SJSA1 (cell line): ENCODE results near the gene ANKLE1. TPM values are rescaled to one million over a fixed set of nuclear protein-coding genes. Genes with fewer than 3 reads are reported as not detected.

Source experiments
- DNase-seq, 2 experiments: peaks; one replicate each; pipeline ENCODE4 v3.0.0-alpha.2; 2015 to 2020; ENCODE audit warnings: low spot score in 2 of 2, low read depth in 1 of 2
- H3K27ac ChIP-seq: fragments of 250-450 bp; sonication (Bioruptor Pico); 2 replicates; pipeline ENCODE4 v1.5.1; 2020; ENCODE audit warnings: mild to moderate bottlenecking, moderate library complexity
- H3K27me3 ChIP-seq: fragments of 250-450 bp; sonication (Bioruptor Pico); replicated peaks from 2 replicates; pipeline ENCODE4 v1.5.1; 2020; ENCODE audit warnings: mild to moderate bottlenecking, moderate library complexity
- H3K36me3 ChIP-seq: fragments of 250-450 bp; sonication (Bioruptor Pico); 2 replicates; pipeline ENCODE4 v1.5.1; 2020; ENCODE audit warnings: mild to moderate bottlenecking
- H3K4me1 ChIP-seq: fragments of 250-450 bp; sonication (Bioruptor Pico); replicated peaks from 2 replicates; pipeline ENCODE4 v1.6.1; 2021; ENCODE audit warnings: mild to moderate bottlenecking
- H3K4me3 ChIP-seq: fragments of 250-450 bp; sonication (Bioruptor Pico); 2 replicates; pipeline ENCODE4 v1.5.1; 2020; ENCODE audit warnings: mild to moderate bottlenecking
- H3K9me3 ChIP-seq: fragments of 250-450 bp; sonication (Bioruptor Pico); replicated peaks from 2 replicates; pipeline ENCODE4 v1.5.1; 2020; ENCODE audit warnings: mild to moderate bottlenecking
- total RNA-seq: library from RNA; depleted of rRNA; stranded (reverse); fragments of >200 nt; shearing (Covaris generic); gene quantifications from 2 replicates; pipeline ENCODE4 v1.2.3, GENCODE V29; 2014

The ANKLE1 gene
- total RNA-seq, 1 experiment from 2014 or later: 0.16 TPM

DNA sequence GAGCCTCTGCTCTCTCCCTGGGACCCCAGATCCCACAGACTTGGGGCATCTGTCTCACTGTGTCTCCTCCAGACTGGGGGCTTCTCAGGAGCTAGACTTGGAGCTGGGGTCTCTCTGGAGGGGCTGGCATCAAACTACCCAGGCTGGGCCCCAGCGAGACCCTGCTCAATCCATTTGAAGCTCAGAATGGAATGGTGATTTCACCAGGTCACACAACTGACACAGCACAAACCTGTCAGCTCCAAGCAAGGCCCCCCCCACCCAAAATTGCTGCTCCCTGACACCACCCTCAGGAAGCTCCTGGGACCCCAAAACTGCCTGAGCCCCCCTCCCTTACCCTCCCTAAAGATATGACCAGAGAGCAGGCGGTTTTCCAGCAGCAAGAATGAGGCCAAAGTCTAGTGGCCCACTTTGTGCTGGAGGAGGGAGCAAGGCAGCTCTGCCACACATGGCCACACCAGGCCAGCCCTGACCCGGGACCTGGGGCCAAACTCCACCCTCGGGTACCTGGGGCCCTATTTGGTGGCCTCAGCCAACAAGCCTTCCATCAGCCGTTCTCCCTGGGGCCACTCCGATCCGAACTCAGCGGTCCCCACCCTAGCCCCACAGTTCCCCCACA, 38.4 kb upstream of the ANKLE1 start:
- Histone ChIP-seq H3K36me3 (peaks cover 12% of the 10 kb centered on the region), H3K27me3 (no peaks in the 10 kb centered on the region), H3K4me1 (peaks cover 30% of the 10 kb centered on the region), H3K4me3 (peak overlapping the region; percentile 89), H3K27ac (no peak overlapping the region), H3K9me3 (no peaks in the 10 kb centered on the region; the same call in 1 of the 2 replicates)
- DNase-seq: no peak

DNA sequence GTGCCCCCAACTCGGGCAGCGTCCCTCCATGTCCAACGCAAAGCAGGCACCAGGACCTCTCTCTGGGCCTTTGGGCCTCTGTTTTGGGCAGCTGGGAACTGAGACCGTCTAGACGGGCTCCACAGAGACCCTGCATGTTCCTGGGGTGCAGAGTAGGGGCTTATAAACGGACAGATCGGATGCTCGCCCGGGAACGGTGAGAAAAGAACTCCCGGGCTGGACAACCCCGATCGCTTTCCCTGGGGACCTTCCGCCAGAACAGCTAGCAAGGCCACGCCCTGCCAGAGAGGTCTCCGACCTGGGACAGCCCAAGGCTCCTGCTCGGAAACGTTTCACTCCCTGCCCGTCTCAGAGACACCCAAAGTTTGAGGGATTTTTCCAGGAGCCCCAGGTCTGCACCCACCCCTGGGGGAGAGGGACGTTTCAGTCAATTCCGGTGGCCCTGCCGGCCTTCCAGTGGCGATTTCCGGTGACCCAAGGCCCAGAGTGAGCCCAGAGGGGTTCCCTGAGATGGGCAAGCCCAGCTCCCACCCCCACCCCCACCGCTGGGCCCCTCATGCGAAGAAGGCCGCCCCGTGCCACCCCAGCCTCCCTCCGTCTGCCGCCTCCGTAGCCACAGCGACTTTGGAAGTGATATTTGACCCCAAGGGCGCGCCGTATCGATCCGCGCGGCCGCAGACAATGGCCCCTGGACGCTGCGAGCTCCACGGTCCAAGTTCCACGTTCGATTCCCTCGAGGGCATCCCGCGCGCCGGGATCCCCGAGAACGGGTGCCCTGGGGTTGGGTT, 37.7 kb upstream of the ANKLE1 start:
- H3K27ac ChIP-seq: no peak overlapping the region
- H3K9me3 ChIP-seq: no peaks in the 10 kb centered on the region; the same call in 1 of the 2 replicates
- no peaks in the 10 kb centered on the region for H3K27me3 ChIP-seq
- H3K36me3 ChIP-seq: peaks cover 8% of the 10 kb centered on the region; the same call in 1 of the 2 replicates
- peak in 1 of 2 experiments; percentile 27 for DNase-seq
- peaks cover 30% of the 10 kb centered on the region for H3K4me1 ChIP-seq
- H3K4me3 ChIP-seq: peak overlapping the region; percentile 89

DNA sequence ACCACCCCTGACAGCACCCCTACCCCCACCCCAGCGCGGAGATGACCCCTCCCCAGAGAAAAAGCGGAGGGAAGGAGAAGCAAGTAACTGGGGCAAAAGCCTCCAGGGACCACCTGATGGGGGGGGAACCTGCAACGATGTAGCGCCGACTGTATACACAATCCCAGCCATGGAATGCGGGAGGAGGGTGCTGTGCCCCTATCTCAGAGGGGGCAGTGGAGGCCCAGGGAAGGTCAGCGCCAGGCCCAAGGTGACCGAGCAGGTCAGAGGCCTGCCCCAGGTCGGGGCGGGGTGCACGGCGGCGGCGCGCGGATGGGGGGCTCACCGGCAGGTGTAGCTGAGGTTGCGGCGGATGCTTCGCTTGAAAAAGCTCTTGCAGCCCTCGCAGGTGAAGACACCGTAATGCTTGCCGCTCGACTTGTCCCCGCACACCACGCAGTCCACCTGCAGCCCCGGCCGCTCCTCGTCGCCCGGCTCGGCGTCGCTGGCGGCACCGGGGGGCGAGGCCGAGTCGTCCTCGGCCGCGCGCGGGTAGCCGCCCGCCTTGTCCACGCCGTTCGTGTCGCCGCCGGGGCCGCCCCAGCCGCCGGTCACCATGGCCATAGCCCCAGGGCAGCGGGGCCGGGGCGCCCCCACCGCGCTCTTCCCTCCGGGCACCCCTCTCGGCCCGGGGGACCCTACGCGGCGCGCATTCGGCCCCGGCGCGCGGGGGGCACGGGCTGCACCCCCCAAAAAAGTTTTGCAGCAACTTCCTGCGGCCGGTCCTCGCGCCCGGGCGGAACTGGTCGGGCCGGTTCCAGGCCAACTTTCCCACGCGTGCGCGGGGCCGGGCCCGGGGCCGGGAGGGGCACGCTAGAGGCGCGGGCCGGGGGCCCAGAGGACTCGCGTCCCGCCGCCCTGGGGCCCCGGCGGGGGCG, 36.8 kb upstream of the ANKLE1 start:
- H3K36me3 ChIP-seq: peaks cover 5% of the 10 kb centered on the region; the same call in 1 of the 2 replicates

DNA sequence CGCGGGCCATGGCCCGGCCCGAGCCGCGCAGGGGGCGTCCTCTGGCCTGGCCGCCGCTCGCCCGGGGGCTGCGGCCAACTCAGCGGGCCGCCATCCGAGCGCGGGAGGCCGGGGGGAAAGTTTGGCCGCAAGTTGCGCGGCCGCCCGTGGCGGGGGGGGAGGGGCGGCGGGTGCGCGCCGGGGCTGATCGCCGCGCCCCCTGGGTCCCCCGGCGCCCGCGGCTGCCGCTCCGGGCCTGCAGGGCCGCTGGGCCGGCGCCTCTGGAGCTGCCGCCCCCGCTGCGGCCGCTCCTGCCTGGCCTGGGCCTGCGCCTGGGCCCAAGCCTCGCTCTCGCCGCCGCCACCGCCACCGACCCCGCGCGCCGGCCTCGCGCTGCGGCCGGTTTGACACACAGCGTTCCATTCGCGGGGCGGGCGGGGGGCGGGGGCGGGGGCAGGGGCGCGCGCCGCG, 36.1 kb upstream of the ANKLE1 start, which contains the start of gene NR2F6:
Gene NR2F6 (minus strand): TSS at position 385 of the 450 bp plus-strand sequence. CDS start 699 bp downstream, outside the sequence.
- Histone ChIP-seq H3K27ac (peak within 1 kb of the TSS; percentile 44; the same call in 1 of the 2 replicates), H3K4me1 (peaks cover 33% of the 10 kb centered on the region), H3K9me3 (no peaks in the 10 kb centered on the region; the same call in 1 of the 2 replicates), H3K27me3 (no peaks in the 10 kb centered on the region), H3K4me3 (peak within 1 kb of the TSS; percentile 89), H3K36me3 (peaks cover 5% of the 10 kb centered on the region; the same call in 1 of the 2 replicates)
- DNase-seq: no peak

More for the DNA sequence above, 36.8 kb upstream of the ANKLE1 start:
- Histone ChIP-seq H3K9me3 (no peaks in the 10 kb centered on the region; the same call in 1 of the 2 replicates), H3K27ac (no peak overlapping the region), H3K4me1 (peaks cover 33% of the 10 kb centered on the region), H3K4me3 (peak overlapping the region; percentile 89), H3K27me3 (no peaks in the 10 kb centered on the region)
- DNase-seq: no peak

DNA sequence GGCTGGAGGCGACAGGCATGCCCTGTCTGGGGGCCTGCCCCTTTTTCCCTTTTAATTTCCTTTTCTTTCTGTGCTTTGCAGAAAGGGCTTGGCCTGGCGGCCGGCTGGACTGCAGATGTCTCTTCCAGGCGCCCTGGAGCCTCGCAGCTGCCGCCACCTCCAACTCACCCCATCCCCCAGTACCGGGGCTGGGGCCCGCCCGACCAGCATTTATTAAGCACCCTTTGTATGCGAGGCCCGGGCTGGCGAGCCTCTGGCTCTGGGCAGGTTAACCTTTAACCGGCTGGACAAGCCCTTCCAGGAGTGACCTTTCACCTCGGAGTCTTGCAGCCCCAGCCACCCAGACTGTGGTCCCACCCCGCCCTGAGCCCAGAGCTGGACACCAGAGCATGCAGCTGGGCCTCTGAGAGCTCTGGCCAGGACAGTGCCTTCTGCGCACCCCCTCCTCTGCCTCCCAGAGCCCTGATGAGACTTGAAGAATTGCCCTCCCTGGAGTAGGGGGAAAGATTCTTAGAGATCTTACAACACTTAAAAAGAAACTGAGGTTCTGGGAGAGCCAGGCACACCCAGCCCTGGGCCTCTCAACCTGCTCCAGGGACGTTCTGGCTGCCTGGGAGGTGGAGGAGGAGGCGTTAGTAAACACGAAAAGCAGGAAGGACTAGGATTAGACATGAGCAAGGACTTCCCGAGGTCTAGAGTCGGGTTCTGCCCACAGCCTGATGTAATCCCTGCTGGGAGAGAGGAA, 34.8 kb upstream of the ANKLE1 start:
- peaks cover 5% of the 10 kb centered on the region; the same call in 1 of the 2 replicates for H3K36me3 ChIP-seq
- H3K4me1 ChIP-seq: peaks cover 33% of the 10 kb centered on the region
- H3K27me3 ChIP-seq: no peaks in the 10 kb centered on the region
- DNase-seq: no peak
- peak overlapping the region; percentile 39 for H3K4me3 ChIP-seq
- no peaks in the 10 kb centered on the region; the same call in 1 of the 2 replicates for H3K9me3 ChIP-seq
- H3K27ac ChIP-seq: no peak overlapping the region

DNA sequence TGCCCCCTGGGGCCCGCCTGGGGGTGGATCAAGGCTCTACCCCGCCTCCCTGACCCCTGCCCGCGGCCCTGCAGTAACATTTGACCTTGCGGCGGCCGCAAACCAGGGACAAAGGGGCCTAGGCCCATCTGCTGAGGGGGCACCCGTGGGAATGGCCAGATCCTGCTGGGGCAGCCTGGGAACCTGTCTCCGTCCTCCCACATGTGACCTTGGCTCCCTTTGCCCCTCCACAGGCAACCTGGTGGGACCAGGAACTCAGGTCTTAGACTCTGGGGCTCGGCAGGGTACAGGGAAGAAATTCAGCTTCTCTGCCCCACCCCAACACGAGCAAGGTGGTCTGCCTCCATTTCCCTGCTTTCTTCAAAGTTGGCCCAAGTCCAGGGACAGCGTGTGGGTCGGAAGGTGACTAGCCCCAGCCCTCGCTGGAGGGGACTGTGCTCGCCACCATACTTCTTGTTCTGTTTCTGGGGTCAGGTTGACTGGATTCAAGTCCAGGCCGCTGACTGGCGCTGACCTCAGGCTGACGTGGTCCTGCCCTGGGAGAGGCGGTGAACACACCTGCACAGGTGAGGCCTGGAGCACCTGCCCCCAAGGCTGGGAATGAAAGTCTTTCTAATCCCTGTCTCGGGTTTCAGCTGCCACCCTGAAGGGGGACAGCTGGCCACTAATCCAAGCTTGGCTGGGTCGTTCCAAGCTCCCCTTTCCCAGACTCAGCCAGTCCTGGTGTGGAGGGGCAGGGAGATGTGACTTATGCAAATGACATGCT, 33.5 kb upstream of the ANKLE1 start:
- Histone ChIP-seq H3K9me3 (no peaks in the 10 kb centered on the region; the same call in 1 of the 2 replicates), H3K27ac (no peak overlapping the region), H3K27me3 (no peaks in the 10 kb centered on the region), H3K4me1 (peaks cover 32% of the 10 kb centered on the region), H3K36me3 (peaks cover 5% of the 10 kb centered on the region; the same call in 1 of the 2 replicates), H3K4me3 (no peak overlapping the region)
- DNase-seq: no peak

DNA sequence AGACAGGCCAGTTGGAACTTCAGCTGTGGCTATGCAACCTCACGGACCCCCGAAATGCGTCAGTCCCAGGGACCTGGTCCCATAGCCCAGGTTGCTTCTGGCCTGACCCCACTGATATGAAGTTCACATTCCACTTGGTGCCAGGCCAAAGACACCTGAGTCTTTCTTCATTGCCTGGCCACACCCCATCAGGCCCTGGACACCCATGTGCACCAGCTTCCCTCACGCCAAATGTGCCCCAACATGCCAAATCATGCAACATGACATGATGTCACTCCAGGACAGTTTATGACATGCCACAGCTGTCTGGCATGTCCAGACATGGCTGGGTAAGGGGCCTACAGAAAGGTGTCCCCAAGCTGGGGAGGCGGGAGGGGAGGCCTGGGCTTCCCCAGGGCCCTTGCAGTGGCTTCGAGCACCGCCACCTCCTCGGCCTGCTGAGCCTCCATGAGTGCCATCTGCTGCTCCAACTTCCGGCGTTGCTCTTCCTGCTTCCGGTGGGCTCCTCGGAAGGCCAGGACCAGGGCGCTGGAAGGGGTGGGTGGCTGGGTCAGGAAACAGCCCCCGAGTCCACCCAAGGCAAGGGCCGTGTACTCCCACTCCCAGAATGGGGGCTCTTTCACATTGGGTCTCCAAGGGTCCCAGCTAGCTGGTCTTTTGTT, 31.7 kb upstream of the ANKLE1 start:
- H3K27me3 ChIP-seq: no peaks in the 10 kb centered on the region
- peaks cover under 1% of the 10 kb centered on the region; the same call in 1 of the 2 replicates for H3K36me3 ChIP-seq
- H3K4me1 ChIP-seq: peaks cover 17% of the 10 kb centered on the region
- no peaks in the 10 kb centered on the region; the same call in 1 of the 2 replicates for H3K9me3 ChIP-seq
- no peak overlapping the region for H3K4me3 ChIP-seq
- no peak overlapping the region for H3K27ac ChIP-seq
- no peak for DNase-seq

DNA sequence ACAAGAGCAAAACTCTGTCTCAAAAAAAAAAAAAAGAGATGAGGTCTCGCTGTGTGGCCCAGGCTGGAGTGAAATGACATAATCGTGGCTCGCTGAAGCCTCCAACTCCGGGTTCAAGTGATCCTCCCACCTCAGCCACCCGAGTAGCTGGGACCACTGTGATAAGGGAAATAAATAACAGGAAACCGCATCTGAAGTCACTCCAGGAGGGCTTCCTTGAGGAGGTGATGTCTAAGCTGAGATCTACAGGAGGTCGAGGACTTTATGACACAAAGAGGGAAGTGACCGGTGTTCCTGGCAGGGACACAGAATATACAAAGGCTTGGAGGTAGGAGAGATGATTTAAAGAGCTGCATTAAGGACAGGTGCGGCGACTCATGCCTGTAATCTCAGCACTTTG, 27.1 kb upstream of the ANKLE1 start:
- Histone ChIP-seq H3K27me3 (no peaks in the 10 kb centered on the region), H3K36me3 (no peaks in the 10 kb centered on the region), H3K9me3 (no peaks in the 10 kb centered on the region), H3K27ac (no peak overlapping the region), H3K4me1 (no peaks in the 10 kb centered on the region), H3K4me3 (no peak overlapping the region)
- no peak for DNase-seq

DNA sequence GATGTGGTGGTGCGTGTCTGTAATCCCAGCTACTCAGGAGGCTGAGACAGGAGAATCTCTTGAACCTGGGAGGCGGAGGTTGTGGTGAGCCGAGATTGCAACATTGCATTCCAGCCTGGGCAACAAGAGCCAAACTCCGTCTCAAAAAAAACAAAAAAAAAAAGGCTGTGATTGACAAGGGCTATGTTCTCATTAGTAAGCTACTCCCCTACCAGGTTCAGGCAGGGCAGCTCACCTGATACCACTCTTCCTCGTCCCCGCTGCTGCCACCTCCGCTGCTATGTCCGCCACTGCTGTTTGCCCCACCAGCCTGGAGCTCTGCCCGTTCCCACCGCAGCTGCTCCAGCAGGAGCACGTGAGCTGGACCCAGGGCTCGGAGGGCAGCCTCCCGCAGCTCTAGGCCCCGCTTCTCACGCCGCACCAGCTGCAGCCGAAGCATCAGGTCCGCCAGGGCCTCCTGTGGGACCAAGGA, 26.5 kb upstream of the ANKLE1 start:
- Histone ChIP-seq H3K27me3 (no peaks in the 10 kb centered on the region), H3K4me1 (no peaks in the 10 kb centered on the region), H3K27ac (no peak overlapping the region), H3K4me3 (no peak overlapping the region), H3K9me3 (no peaks in the 10 kb centered on the region), H3K36me3 (no peaks in the 10 kb centered on the region)
- no peak for DNase-seq

DNA sequence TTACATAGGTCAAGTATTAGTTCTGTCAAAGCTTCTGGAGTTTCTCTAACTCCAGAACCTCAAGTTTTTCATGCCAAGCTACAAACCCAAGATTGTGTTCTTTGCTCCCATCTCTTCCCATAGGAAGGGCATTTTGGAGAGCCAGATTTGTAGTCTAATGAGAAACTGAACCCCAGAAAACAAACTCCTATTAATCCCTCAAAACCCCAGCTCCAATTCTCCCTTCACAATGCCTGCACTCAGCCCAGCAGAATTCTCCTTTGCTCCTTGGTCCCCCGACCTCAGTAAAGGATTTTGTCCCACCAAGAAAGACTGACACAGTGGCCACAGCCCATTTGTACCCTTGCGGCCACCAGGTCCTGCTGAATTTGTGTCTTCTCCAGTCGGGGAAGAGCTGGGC, 25.6 kb upstream of the ANKLE1 start:
- DNase-seq: no peak
- Histone ChIP-seq H3K9me3 (no peaks in the 10 kb centered on the region), H3K36me3 (no peaks in the 10 kb centered on the region), H3K4me3 (no peak overlapping the region), H3K27me3 (no peaks in the 10 kb centered on the region), H3K4me1 (no peaks in the 10 kb centered on the region), H3K27ac (no peak overlapping the region)

DNA sequence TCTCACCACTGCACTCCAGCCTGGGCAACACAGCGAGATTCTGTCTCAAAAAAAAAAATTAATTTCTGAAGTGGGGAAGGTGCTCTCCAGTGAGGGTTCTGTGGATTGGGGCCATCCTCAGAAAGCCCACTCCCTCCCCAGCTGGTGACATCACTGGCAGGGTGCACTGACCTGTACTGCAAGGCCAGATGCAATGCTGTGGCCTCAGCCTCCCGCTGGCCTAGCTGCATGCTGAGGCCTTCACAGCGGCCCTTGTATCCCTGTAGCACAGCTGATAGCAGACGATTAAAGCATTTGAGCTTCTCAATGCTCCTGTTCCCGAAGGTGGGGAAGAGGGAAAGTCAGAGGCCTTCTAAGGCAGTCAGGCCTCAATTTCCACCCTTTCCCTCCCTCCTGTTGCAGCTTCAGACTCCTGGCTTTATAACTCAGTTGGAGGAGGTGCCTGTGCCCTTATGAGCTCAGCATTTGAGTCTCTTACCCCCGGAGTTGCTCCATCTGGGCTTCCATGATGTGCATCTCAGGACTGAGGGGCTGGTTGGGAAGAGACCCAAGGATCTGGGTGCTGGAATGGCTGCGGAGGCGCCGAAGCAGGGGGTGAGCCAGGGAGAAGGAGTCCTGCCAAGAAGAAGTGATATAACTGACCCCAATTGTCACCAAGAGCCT, 22.5 kb upstream of the ANKLE1 start:
- H3K36me3 ChIP-seq: no peaks in the 10 kb centered on the region
- no peaks in the 10 kb centered on the region for H3K9me3 ChIP-seq
- H3K27me3 ChIP-seq: no peaks in the 10 kb centered on the region
- H3K27ac ChIP-seq: no peak overlapping the region
- no peaks in the 10 kb centered on the region for H3K4me1 ChIP-seq
- no peak overlapping the region for H3K4me3 ChIP-seq
- no peak for DNase-seq
